Endothelial cell of umbilical vein (primary cell): ENCODE results near the gene GTF2H1. TPM values are rescaled to one million over a fixed set of nuclear protein-coding genes. Genes with fewer than 3 reads are reported as not detected.

Experiments used
- BruUV-seq: library from RNA; stranded (reverse); fragments of 400-500 nt; replicated peaks from 2 replicates; lab custom pipeline; 2021; lab: Mats Ljungman, UMichigan
- CTCF ChIA-PET: fragments of 300-600, 350-600 bp; sonication (Branson Sonifier 250); formaldehyde crosslinking; loops from one replicate; lab custom pipeline; 2021; ENCODE audit warnings: antibody characterized with exemption, inconsistent platforms; lab: Charles Lee
- POLR2A ChIA-PET: fragments of 300-600, 350-600 bp; sonication (Branson Sonifier 250); formaldehyde crosslinking; loops from one replicate; lab custom pipeline; 2021; ENCODE audit warnings: antibody characterized with exemption, inconsistent platforms; lab: Charles Lee
- DNase-seq: peaks from one replicate; pipeline ENCODE4 v3.0.0-alpha.2; 2011; ENCODE audit warnings: low read depth, low spot score
- FAIRE-seq: peaks from 2 replicates; lab custom pipeline; 2011; peaks lifted over from hg19 to GRCh38; lab: Jason Lieb, UNC
- H2AFZ ChIP-seq: 2 replicates; pipeline ENCODE4 v1.6.0; 2012; ENCODE audit warnings: low read depth, low read length, control low read depth, inconsistent platforms
- H3K27ac ChIP-seq: 2 replicates; pipeline ENCODE4 v1.5.1; 2011; ENCODE audit warnings: low read depth, mild to moderate bottlenecking, control low read depth, low read length, moderate library complexity; ENCODE audit not compliant: insufficient read depth
- H3K27me3 ChIP-seq, 2 experiments: 2 replicates each; pipeline versions ENCODE4 v1.6.0 to v1.6.1; 2011; ENCODE audit warnings: low read length in 2 of 2, mixed read lengths in 1 of 2; ENCODE audit not compliant: control insufficient read depth in 2 of 2, insufficient read depth in 2 of 2
- H3K36me3 ChIP-seq, 2 experiments: 2 replicates in 1 of 2; 3 replicates in 1 of 2; pipeline ENCODE4 v1.5.1; 2011; ENCODE audit warnings: low read length in 2 of 2, mild to moderate bottlenecking in 1 of 2, moderate library complexity in 1 of 2; ENCODE audit not compliant: control insufficient read depth in 2 of 2, insufficient read depth in 2 of 2; ENCODE audit errors: extremely low read depth in 1 of 2
- H3K4me1 ChIP-seq: 3 replicates; pipeline ENCODE4 v1.5.1; 2011; ENCODE audit warnings: mild to moderate bottlenecking, low read length; ENCODE audit not compliant: control insufficient read depth, insufficient read depth; ENCODE audit errors: extremely low read depth
- H3K4me2 ChIP-seq: 2 replicates; pipeline ENCODE4 v1.6.1; 2011; ENCODE audit warnings: low read length, control low read depth, mixed read lengths; ENCODE audit not compliant: insufficient read depth
- H3K4me3 ChIP-seq, 3 experiments: fragments of 200-600 bp in 1 of 3; sonication (generic), shearing (Covaris generic) in 1 of 3; replicated peaks in 1 of 3; 2 replicates each; pipeline ENCODE4 v1.5.1; 2011 to 2016; ENCODE audit warnings: control low read depth in 3 of 3, low read length in 3 of 3, mild to moderate bottlenecking in 2 of 3, inconsistent platforms in 1 of 3, low read depth in 1 of 3, moderate library complexity in 1 of 3; ENCODE audit not compliant: insufficient read depth in 1 of 3
- H3K79me2 ChIP-seq: 2 replicates; pipeline ENCODE4 v1.6.0; 2012; ENCODE audit warnings: low read length, inconsistent platforms; ENCODE audit not compliant: control insufficient read depth, insufficient read depth
- H3K9ac ChIP-seq: replicated peaks from 2 replicates; pipeline ENCODE3; 2011; ENCODE audit warnings: low read length, control low read depth; ENCODE audit not compliant: insufficient read depth; ENCODE audit errors: extremely low read depth
- H3K9me1 ChIP-seq: replicated peaks from 3 replicates; pipeline ENCODE4 v1.6.0; 2011; ENCODE audit warnings: mild to moderate bottlenecking, low read length; ENCODE audit not compliant: control insufficient read depth, insufficient read depth; ENCODE audit errors: extremely low read depth
- H3K9me3 ChIP-seq: replicated peaks from 2 replicates; pipeline ENCODE4 v1.5.1; 2012; ENCODE audit warnings: low read length, inconsistent platforms; ENCODE audit not compliant: control insufficient read depth, insufficient read depth
- H4K20me1 ChIP-seq: replicated peaks from 2 replicates; pipeline ENCODE3; 2011; ENCODE audit warnings: mild to moderate bottlenecking, low read length; ENCODE audit not compliant: control insufficient read depth, insufficient read depth; ENCODE audit errors: extremely low read depth
- EZH2 ChIP-seq: IDR thresholded peaks from 2 replicates; pipeline ENCODE4 v1.6.1; 2012; ENCODE audit warnings: borderline replicate concordance, low read depth, mild to moderate bottlenecking, moderate library complexity, low read length, inconsistent platforms; ENCODE audit not compliant: severe bottlenecking
- FOS ChIP-seq: IDR thresholded peaks from 2 replicates; pipeline ENCODE4 v1.6.1; 2011; ENCODE audit warnings: mild to moderate bottlenecking, low read length, moderate library complexity, borderline replicate concordance; ENCODE audit not compliant: insufficient read depth
- GATA2 ChIP-seq: IDR thresholded peaks from 2 replicates; pipeline ENCODE4 v1.7.0; 2011; ENCODE audit warnings: low read depth, mild to moderate bottlenecking, moderate library complexity, mixed read lengths, low read length; ENCODE audit not compliant: insufficient read length, insufficient read depth
- JUN ChIP-seq: IDR thresholded peaks from 2 replicates; pipeline ENCODE4 v1.6.1; 2011; ENCODE audit warnings: borderline replicate concordance, low read depth; ENCODE audit not compliant: insufficient read length, insufficient read depth
- MYC ChIP-seq: IDR thresholded peaks from one replicate; pipeline ENCODE4 v1.6.1; 2011; ENCODE audit warnings: mild to moderate bottlenecking, low read depth, low read length
- POLR2A ChIP-seq: IDR thresholded peaks from 2 replicates; pipeline ENCODE4 v1.6.1; 2012; ENCODE audit warnings: low read depth, mild to moderate bottlenecking, control low read depth, low read length
- POLR2AphosphoS5 ChIP-seq: IDR thresholded peaks from 2 replicates; pipeline ENCODE4 v1.6.1; 2012; ENCODE audit warnings: low read depth, mild to moderate bottlenecking, control low read depth, low read length, moderate library complexity; ENCODE audit not compliant: insufficient read depth
- dilution Hi-C: fragments of 300-500 bp; cut with MboI; formaldehyde crosslinking; loops from one replicate; pipeline ENCODE4 v1.15.0; 2019; ENCODE audit warnings: low sequenced_read_pairs; ENCODE audit not compliant: extremely low pct_ligation_motif_present
- intact Hi-C: fragments of 100-400 bp; cut with micrococcal nuclease; formaldehyde crosslinking; loops from one replicate; pipeline ENCODE4 v1.10.0; 2022
- polyA plus RNA-seq, 4 experiments: library from polyadenylated mRNA; depleted of rRNA in 3 of 4; stranded (reverse) in 3 of 4; unstranded in 1 of 4; fragments of >200 nt; gene quantifications; 2 replicates each; pipeline versions ENCODE4 v1.2.1 to v1.2.3, GENCODE V29; 2011 to 2012; ENCODE audit warnings: missing spikeins in 1 of 4
- total RNA-seq: library from RNA; stranded (reverse); gene quantifications from 2 replicates; pipeline ENCODE4 v1.2.3, GENCODE V29; 2021
- TF ChIP-seq, protein P1 (sequence below), 2 donors: IDR thresholded peaks; 1 replicate in 1 of 2; 2 replicates in 1 of 2; pipeline ENCODE4 v1.5.1; 2011; ENCODE audit warnings: low read length in 2 of 2, mild to moderate bottlenecking in 2 of 2, moderate library complexity in 2 of 2, control low read depth in 1 of 2, inconsistent platforms in 1 of 2, low read depth in 1 of 2; ENCODE audit not compliant: insufficient read depth in 1 of 2; ENCODE audit errors: extremely low read depth in 1 of 2
- TF ChIP-seq, protein P2 (sequence below): IDR thresholded peaks from 2 replicates; pipeline ENCODE4 v1.6.1; 2011; ENCODE audit not compliant: insufficient read depth, insufficient read length

The GTF2H1 gene
- total and polyA plus RNA-seq, 2 donors (not counting 3 experiments of a cell fraction or from before 2014, with no cell fraction given), result 15.7 to 47.7 TPM

DNA sequence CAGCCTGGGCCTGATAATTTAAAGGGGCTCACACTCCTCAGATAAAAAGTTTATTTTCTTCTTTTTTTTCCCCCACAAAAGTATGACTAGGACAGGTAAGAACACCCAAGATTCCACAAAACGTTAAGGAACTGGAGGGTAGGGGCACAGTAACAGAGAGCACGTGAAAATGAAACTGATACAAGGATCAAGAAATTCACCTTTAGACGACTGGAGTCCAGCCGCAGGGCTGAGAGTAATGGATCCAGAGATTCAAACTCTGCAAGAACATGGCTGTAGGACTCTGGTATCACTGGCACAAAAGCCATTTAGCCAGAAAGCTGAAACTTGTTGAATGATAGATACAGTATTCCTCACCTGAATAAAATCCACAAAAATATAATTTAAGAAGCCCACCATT lies 4.8 kb upstream of the GTF2H1 start:
- Histone ChIP-seq H3K4me3 (no peak overlapping the region), H3K27ac (no peak overlapping the region), H3K79me2 (peaks cover 12% of the 10 kb centered on the region), H3K4me1 (peaks cover 9% of the 10 kb centered on the region), H3K27me3 (no peaks in the 10 kb centered on the region), H3K9me1 (no peaks in the 10 kb centered on the region), H3K9ac (no peak overlapping the region), H3K4me2 (no peak overlapping the region), H2AFZ (no peak overlapping the region), H3K9me3 (no peaks in the 10 kb centered on the region), H3K36me3 (peaks cover 0 to 2% of the 10 kb centered on the region in 2 experiments), H4K20me1 (no peaks in the 10 kb centered on the region)
- BruUV-seq, result no TSS peak
- no peak for DNase-seq
- POLR2A ChIA-PET, result no interaction called here
- FAIRE-seq, result no peak
- CTCF ChIA-PET, result no interaction called here
- dilution Hi-C loops (no loop called here), intact Hi-C loops (no loop called here)
- TF ChIP-seq, protein P1, sequence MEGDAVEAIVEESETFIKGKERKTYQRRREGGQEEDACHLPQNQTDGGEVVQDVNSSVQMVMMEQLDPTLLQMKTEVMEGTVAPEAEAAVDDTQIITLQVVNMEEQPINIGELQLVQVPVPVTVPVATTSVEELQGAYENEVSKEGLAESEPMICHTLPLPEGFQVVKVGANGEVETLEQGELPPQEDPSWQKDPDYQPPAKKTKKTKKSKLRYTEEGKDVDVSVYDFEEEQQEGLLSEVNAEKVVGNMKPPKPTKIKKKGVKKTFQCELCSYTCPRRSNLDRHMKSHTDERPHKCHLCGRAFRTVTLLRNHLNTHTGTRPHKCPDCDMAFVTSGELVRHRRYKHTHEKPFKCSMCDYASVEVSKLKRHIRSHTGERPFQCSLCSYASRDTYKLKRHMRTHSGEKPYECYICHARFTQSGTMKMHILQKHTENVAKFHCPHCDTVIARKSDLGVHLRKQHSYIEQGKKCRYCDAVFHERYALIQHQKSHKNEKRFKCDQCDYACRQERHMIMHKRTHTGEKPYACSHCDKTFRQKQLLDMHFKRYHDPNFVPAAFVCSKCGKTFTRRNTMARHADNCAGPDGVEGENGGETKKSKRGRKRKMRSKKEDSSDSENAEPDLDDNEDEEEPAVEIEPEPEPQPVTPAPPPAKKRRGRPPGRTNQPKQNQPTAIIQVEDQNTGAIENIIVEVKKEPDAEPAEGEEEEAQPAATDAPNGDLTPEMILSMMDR (IDR thresholded peaks at IDR 0.05; ENCODE audit: extremely low read depth in 1 of 2, insufficient read depth in 1 of 2, low read depth in 1 of 2, low read length in 2 of 2), result no peak
- TF ChIP-seq FOS (no peak), POLR2AphosphoS5 (no peak), POLR2A (no peak), MYC (no peak), GATA2 (no peak), EZH2 (no peak), JUN (no peak)
- TF ChIP-seq, protein P2, sequence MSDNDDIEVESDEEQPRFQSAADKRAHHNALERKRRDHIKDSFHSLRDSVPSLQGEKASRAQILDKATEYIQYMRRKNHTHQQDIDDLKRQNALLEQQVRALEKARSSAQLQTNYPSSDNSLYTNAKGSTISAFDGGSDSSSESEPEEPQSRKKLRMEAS, result no peak
